Mesothelial cell of epicardium (in vitro differentiated cells): ENCODE results near the gene YWHAQ. TPM values are rescaled to one million over a fixed set of nuclear protein-coding genes. Genes with fewer than 3 reads are reported as not detected.

Experiments used
- DNase-seq, 2 experiments: peaks; one replicate each; pipeline ENCODE4 v3.0.0; 2021; ENCODE audit warnings: low spot score in 2 of 2; ENCODE audit not compliant: unreplicated experiment in 2 of 2
- H3K27ac Mint-ChIP-seq: 2 replicates; pipeline ENCODE4 v1.8.0; 2021; ENCODE audit warnings: mixed read lengths
- H3K27me3 Mint-ChIP-seq: 2 replicates; pipeline ENCODE4 v1.8.0; 2021; ENCODE audit warnings: low read depth, mixed read lengths
- H3K36me3 Mint-ChIP-seq: 2 replicates; pipeline ENCODE4 v1.8.0; 2021; ENCODE audit warnings: mixed read lengths
- H3K4me1 Mint-ChIP-seq: 2 replicates; pipeline ENCODE4 v1.8.0; 2021; ENCODE audit warnings: mixed read lengths
- H3K4me3 Mint-ChIP-seq: 2 replicates; pipeline ENCODE4 v1.8.0; 2021; ENCODE audit warnings: mild to moderate bottlenecking, moderate library complexity, mixed read lengths
- H3K9me3 Mint-ChIP-seq: 2 replicates; pipeline ENCODE4 v1.8.0; 2021; ENCODE audit warnings: mixed read lengths
- total RNA-seq: library from RNA; stranded (reverse); gene quantifications from 3 replicates; pipeline ENCODE4 v1.2.1, GENCODE V29; 2021
- TF ChIP-seq, protein P1 (sequence below): fragments of 200-600 bp; sonication (generic); IDR thresholded peaks from one replicate; pipeline ENCODE4 v1.5.0; 2021; ENCODE audit warnings: antibody characterized with exemption; ENCODE audit not compliant: unreplicated experiment

Gene YWHAQ
- total RNA-seq = 240 to 248 TPM (median 248 TPM) in 3 replicates

DNA sequence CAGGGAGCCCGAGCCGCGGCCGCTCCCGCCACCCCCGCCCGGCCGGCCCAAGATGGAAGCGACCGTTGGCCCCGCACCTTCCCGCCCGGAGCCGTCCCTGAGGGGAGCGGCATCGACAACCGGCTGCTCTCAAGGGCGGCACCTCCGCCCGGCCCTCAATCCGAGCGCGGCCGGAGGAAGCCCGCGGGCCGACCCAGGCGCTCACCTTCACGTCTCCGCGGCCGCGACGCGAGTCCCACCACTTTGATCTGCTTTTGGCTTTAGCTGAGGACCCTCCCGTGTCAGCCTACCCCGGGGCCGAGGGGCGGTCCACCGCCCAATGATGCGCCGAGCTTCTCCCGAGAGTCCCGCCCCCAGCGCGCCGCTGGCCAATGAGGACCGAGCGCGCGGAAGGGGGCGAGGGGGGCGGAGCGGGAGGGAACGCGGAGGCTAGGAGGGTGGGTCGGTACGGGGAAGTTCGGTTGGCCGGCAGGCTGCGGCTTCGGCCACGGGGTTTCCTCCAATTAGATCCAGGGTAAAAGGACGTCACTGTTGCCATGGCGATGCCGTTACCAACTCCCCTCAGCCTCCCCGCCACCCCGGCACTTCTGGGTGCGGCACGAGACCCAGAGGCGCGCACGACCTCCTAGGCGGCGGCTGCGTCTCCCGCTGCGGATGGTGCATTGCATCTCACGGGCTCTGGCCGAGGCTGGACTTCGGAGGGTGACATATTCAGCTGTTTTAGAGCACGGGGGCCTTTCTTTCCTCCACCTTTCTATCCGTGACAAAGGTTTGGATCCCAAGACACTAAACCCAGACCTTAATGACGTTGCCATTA is at the start of gene YWHAQ:
Gene YWHAQ, minus strand, starts transcription at position 262 of the 817 bp plus-strand sequence. CDS start 545 bp downstream, outside the sequence.
- DNase-seq = peak; percentile 97 to 99
- TF ChIP-seq, protein P1, sequence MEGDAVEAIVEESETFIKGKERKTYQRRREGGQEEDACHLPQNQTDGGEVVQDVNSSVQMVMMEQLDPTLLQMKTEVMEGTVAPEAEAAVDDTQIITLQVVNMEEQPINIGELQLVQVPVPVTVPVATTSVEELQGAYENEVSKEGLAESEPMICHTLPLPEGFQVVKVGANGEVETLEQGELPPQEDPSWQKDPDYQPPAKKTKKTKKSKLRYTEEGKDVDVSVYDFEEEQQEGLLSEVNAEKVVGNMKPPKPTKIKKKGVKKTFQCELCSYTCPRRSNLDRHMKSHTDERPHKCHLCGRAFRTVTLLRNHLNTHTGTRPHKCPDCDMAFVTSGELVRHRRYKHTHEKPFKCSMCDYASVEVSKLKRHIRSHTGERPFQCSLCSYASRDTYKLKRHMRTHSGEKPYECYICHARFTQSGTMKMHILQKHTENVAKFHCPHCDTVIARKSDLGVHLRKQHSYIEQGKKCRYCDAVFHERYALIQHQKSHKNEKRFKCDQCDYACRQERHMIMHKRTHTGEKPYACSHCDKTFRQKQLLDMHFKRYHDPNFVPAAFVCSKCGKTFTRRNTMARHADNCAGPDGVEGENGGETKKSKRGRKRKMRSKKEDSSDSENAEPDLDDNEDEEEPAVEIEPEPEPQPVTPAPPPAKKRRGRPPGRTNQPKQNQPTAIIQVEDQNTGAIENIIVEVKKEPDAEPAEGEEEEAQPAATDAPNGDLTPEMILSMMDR = no peak
- H3K9me3 Mint-ChIP-seq = no peaks in the 10 kb centered on the region
- peaks cover 21% of the 10 kb centered on the region for H3K36me3 Mint-ChIP-seq
- H3K4me3 Mint-ChIP-seq = peak within 1 kb of the TSS; percentile 89
- peak within 1 kb of the TSS; percentile 96 for H3K27ac Mint-ChIP-seq
- peaks cover 46% of the 10 kb centered on the region for H3K4me1 Mint-ChIP-seq
- peaks cover 1% of the 10 kb centered on the region for H3K27me3 Mint-ChIP-seq

DNA sequence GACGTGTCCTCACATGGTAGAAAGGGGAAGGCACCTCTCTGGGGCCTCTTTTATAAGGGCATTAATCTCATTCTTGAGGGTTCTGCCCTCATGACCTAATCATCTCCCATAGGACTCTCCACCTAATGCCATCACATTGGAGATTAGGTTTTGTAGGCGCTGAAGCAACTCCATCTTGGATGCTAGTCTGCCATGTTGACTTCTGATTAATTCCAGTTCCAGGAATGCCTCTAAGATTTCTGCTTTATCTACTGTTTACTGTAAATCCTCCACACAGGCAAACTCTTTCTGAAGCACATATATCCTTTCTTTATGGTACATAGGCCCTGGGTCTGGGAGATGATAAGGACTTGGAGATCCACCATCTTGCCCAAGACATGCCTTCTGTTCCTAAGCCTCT is 49.3 kb upstream of the YWHAQ start:
- Mint-ChIP-seq H3K27me3 (peaks cover 9% of the 10 kb centered on the region), H3K27ac (no peak overlapping the region), H3K4me1 (peaks cover 6% of the 10 kb centered on the region), H3K4me3 (no peak overlapping the region), H3K36me3 (no peaks in the 10 kb centered on the region), H3K9me3 (no peaks in the 10 kb centered on the region)
- TF ChIP-seq, protein P1 = no peak
- DNase-seq = no peak

DNA sequence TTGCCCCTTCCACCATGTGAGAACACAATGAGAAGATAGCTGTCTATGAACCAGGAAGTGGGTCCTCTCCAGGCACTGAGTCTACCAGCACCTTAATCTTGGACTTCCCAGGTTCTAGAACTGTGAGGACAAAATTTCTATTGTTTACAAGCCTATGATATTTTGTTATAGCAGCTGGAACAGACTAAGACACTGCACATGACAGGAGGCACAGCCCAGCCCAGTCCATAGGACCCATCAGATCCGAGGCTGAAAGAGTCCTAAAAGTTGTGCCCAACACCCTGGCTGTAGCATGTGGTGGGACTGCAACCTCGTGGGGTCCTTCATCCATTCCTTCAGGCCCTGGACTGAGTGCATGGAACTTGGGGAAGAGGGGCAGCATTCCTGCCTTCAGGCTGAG is 48.4 kb upstream of the YWHAQ start:
- no peaks in the 10 kb centered on the region for H3K9me3 Mint-ChIP-seq
- DNase-seq = no peak
- peaks cover 9% of the 10 kb centered on the region for H3K27me3 Mint-ChIP-seq
- peaks cover 6% of the 10 kb centered on the region for H3K4me1 Mint-ChIP-seq
- no peaks in the 10 kb centered on the region for H3K36me3 Mint-ChIP-seq
- TF ChIP-seq, protein P1 = no peak
- H3K27ac Mint-ChIP-seq = no peak overlapping the region
- no peak overlapping the region for H3K4me3 Mint-ChIP-seq

DNA sequence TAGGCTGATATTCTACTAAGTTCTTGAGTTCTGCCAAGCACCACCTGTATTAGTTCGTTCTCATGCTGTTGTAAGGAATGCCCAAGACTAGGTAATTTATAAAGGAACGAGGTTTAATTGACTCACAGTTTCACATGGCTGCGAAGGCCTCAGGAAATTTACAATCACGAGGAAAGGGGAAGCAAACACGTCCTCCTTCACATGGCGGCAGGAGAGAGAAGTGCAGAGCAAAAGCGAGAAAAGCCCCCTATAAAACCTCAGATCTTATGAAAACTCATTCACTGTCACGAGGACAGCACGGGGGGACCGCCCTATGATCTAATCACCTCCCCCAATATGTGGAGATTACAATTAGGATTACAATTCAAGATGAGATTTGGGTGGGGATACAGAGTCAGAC is 47.7 kb upstream of the YWHAQ start:
- DNase-seq = no peak
- Mint-ChIP-seq H3K27ac (no peak overlapping the region), H3K4me3 (no peak overlapping the region), H3K36me3 (no peaks in the 10 kb centered on the region), H3K27me3 (peaks cover 9% of the 10 kb centered on the region), H3K4me1 (peaks cover 6% of the 10 kb centered on the region), H3K9me3 (no peaks in the 10 kb centered on the region)
- TF ChIP-seq, protein P1 = no peak

DNA sequence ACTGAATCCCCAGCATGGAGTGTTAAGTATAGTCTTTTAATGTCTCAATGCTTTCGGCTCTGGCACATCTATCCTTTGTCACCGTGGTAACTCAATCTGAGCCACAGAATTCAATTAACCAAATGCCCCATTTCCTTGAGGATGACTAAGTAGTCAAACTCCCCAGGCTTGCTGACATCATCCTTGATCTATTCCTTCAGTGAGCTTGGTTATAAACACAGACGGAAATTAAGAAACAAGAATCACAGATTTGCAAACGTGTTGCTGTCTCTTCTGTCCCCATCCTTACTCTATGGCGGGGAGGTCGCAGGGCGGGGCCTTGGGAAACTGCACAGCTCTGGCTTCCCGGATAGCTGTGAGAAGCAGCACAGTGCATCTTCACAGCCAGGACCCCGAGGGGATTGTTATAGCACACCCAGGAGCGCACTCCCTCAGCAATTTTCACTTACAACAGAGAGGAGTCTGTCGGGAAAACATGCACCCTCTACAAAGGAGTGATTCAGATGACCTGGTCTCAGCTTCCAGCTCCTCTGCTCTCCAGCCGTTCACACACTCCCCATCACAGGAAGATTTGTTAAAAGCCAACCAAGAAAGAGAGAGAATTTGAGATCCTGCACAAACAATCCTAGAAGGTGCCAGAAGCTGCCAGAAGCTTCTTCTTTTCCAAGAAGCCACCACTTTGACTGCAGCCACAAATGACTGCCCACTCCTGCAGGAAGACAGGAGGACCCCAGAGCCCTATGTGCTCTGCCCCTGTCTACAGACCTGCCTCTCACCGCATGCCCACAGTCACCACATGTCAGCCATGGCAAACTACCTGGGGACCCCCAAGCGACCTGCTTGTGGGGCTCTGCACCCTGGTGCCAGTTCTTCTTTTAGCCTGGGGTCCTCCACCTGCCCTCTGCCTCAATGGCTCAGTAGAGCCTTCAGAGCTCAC is 44.9 kb upstream of the YWHAQ start:
- Mint-ChIP-seq H3K4me3 (no peak overlapping the region), H3K27me3 (peaks cover 9% of the 10 kb centered on the region), H3K36me3 (no peaks in the 10 kb centered on the region), H3K27ac (no peak overlapping the region), H3K9me3 (peaks cover 5% of the 10 kb centered on the region), H3K4me1 (peaks cover 6% of the 10 kb centered on the region)
- TF ChIP-seq, protein P1 = no peak
- no peak for DNase-seq
